ENCODE data around the gene NCAPG2.

- no peak for TF ChIP-seq CTCF (IDR thresholded peaks at IDR 0.05; ENCODE audit: borderline replicate concordance, extremely low read depth, low read length, poor library complexity, severe bottlenecking)
- TF ChIP-seq EZH2 (IDR thresholded peaks at IDR 0.05; ENCODE audit: borderline replicate concordance, low read depth, low read length, severe bottlenecking), result no peak
These were observed 23.9 kb downstream of the NCAPG2 start for GRCh38 chr7:158680754-158681153.
